EH (cell line): Measurements from ENCODE around the gene SIGLEC6.
"Not testable (repeated sequence)": the region's sequence is repeated elsewhere in the genome, so short reads cannot be mapped to it uniquely, and the experiment has no call there.

ENCODE experiments used
- DNase-seq: peaks from one replicate; pipeline ENCODE4 v3.0.0-alpha.2; 2015; ENCODE audit warnings: low read depth

SIGLEC6 gene

DNA sequence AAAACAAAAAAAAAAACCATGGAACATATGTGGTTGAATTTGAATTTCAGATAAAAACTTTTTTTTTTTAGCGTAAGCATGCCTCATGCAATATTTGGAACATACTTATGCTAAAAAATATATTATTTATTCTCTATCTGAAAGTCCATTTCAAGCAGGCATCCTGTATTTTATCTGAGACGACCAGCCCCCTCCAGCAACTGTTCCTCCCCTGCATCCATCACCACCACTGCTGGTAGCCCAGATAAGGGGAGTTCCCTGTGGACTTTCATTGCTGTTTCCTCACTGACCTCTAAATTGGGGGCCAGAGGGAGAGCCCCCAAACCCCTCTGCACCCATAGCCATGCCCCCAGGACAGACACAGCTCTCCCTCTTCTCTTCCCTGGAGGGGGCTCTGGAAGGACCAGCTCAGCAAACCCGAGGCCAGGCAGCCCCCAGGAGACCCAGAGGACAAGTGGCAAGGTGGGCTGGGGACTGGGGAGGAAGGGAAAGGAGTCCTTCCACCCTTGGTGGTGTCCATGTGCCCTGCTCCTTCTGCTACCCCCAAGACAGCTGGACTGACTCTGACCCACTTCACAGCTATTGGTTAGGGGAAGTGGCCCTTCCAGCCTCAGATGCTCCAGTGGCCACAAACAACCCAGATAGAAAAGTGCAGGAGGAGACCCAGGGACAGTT lies 23.3 kb downstream of the SIGLEC6 start:
- no peak for DNase-seq

DNA sequence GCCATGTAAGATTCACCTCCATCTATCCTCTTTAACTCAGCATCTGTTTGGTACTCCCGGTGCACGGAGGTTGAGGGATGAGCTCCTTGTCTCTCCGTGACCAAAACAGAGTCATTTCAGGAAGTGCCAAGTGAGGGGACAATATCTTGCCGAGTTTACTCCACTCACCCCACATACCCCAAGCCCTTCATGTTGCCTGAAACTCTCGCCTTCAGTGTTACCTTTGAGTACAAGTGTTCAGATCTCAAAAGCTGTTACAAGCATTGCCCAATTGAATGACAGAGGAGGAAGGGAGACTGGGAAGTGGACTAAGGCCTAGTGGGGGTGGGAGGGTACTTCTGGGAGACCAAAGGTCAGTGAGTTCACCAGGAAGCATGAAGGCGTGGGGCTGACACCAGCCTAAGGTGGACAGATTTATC lies 23.8 kb downstream of the SIGLEC6 start:
- no peak for DNase-seq

DNA sequence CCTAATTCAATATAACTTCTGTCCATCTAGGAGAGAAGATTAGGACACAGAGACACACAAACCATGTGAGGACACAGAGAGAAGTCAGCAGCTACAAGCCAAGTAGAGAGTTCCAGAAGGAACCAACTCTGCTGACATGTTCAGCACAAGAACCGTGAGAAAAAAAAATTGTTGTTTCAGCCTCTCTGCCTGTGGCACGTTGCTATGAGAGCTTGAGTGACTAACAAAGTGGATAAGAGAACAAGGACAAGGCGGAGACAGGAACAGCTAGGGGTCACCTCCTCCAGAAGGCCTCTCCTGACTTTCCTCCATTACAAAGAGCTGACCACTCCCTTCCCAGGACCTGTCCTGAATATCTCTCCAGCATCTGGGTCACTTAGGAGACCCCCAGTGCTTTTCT lies 24.3 kb downstream of the SIGLEC6 start:
- no peak for DNase-seq

DNA sequence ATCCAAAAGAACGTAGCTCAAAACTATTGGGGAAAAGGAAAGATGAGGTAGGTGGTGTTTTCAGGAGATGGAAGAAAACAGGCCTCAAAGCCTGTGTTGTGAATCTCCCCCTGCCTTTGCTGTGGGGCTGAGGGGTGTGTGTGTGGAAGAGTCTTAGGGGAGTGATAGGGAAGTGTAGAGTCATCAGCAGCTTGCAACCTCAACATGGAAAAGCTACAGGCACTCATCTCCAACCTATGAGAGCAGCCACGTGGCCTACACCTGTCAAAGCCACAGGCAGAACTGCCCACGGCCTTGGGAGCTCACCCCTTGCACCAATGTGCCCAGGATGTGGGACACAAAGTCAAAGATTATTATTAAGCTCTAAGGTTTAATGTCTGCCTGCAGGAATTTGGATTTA lies 25.6 kb downstream of the SIGLEC6 start:
- no peak for DNase-seq

DNA sequence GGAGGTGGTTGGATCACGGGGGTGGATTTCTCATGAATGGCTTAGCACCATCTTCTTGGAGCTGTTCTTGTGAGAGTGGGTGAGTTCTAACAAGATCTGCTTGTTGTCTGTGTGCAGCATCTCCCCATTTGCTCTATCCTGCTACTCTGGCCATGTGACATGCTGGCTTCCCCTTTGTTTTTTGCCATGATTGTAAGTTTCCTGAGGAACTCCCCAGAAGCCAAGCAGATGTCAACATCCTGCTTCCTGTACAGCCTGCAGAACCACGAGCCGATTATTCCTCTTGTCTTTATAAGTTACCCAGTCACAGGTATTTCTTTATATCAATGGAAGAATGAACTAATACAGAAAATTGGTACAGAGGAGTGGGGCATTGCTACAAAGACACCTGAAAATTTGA lies 27.6 kb downstream of the SIGLEC6 start:
- DNase-seq, result no peak

DNA sequence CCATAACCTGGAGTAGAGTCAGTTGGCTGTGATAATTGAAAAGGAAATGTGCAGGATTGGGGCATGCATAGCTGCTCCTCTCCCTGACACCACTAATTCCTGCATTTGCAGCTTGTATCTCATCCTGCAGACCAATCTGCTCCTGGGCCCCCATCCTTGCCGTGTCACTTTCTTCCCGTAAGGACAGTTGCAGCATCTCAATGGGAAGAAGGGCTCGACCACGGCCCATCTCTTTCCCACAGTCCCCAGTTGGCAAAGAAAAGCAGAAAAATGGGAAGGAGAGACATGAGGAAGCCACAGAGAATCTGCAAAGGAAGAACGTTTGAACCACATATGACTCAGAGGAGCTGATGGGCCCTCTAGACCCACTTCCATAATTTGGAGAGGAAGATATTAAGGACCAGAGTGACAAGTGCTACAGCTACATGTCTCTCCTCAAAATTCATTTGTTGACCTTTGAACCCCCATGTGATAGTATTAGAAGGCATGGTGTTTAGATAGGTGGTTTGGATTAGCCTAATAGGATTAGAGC lies 28.1 kb downstream of the SIGLEC6 start:
- DNase-seq, result no peak

DNA sequence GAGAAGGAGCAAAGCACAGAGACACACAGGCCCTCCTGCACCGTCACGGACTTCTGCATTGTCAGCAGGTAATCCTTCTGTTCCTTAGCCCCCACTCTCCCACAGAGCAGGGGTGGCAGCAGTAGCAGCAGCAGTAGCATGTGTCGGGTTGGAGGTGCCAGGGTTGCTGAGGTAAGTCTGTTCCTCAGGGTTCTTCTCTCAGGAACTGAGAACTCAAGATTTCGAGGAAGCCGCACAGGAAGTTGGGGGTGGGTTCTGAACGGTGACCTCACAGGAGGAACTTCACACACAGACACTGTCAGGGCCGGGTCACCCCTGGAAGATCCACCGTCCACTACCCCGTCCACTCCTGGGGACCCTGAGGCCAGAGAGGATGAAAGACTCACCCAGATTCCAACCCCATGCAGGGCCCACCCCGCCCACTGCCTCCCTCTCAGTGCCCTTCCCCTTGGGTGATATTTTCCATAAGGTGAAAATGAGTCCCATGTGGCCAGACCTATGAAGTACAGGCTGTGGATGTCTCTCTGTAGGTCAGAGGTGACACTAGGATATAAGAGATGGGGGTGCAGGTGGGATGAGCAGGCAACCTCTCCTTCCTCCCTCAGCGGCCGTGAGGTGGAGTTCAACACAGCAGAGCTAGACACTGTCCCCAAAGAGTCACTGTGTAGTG lies 29.7 kb downstream of the SIGLEC6 start, which contains the start of gene SIGLEC12:
TSS of gene SIGLEC12 (minus strand) at position 207 of the 670 bp plus-strand sequence. CDS start at position 140, 67 bp downstream.
- no peak for DNase-seq

DNA sequence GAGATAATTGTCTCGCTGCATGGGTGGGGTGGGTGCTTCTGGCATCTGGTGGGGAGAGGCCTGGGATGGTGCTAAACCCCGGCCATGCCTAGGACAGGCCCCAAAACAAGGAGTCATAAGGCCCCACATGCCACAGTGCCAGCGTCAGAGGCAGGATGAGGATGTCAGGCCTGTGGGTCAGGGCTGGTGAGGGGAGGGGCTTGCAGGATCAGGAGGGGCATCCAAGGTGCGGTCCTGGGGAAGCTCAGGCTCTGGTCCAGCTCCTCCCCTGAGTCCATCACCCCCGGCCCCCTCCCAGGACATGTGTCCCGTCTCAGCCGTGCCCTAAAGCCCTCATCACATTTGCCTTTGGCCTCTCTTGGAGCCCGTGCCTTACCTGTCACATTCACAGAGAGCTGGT lies 30.5 kb downstream of the SIGLEC6 start:
- not testable (repeated sequence) for DNase-seq

DNA sequence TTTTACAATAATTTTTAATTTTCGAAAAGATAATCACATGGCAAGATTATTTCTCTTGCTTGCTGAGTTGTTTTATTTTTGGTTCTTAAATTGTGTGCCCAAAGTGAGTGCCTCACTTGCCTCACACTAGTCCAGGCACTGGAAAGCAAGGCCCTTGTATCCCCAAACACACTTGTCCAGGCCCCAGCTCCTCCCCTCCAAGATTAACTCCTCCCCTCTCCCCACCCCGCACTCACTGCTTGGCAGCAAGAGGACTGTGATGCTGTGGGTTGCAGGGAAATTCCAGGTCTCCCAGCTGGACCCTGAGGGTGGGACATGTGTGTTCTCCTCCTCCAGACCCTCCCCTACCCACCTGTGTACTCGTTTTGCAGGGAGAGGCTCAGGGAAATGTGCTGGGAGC lies 33.8 kb downstream of the SIGLEC6 start:
- DNase-seq, result no peak

DNA sequence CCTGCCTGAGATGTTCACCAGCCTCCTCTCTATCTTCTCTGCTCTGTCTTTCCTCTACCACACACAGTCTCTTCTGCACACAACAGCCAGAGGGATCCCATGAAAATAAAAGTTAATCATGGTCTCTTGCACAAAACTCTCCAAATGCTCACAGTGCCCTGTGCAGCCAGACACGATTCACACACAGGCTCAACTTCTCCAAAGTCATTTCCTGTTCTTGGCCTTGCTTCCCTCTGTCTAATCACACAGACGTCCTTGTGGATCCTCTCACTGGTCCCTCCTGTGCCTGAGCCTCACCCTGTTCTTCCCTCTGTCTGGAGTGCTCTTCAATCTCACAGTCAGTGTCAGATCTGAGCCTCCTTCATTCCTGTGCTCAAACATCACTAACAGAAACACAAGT lies 37.7 kb downstream of the SIGLEC6 start:
- DNase-seq, result no peak

DNA sequence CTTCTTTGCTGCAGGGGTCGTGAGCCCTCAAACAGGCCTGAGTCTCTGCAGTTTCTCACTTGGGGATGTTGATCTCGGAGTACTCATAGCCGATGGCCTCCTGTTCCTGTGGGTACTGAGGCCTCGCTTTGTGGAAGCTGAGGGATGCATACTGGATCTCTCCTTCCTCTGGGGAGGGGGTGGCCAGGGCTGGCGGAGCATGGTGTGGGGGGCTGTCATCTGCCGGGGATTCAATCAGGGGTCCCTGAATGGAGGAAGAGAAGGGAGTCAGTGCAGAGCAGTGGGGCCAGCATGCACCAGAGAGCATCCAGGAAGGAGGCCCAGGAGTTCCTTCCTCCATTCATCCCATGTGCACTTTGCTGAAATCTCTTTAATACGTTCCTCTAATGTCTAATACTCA lies 39.9 kb downstream of the SIGLEC6 start:
- no peak for DNase-seq

DNA sequence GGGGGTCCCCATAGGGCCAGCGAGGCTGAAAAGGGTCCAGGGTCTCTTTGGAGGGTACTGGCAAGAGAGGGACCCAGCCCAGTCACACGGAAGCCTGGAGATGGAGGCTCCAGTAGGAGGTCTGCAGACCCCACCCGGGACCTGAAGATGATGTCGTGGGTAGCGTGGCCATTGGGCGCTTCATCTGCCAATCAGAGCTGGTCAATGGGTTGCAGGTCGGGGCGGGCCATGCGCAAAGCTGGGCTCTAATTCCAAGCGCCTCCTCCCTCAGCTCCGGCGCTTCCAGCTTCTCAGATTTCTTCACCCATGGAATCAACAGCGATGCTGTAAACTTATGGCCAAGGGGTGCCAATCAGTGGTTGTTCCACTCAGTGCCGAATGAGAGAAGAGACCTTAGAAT lies 40.8 kb downstream of the SIGLEC6 start:
- DNase-seq, result no peak

DNA sequence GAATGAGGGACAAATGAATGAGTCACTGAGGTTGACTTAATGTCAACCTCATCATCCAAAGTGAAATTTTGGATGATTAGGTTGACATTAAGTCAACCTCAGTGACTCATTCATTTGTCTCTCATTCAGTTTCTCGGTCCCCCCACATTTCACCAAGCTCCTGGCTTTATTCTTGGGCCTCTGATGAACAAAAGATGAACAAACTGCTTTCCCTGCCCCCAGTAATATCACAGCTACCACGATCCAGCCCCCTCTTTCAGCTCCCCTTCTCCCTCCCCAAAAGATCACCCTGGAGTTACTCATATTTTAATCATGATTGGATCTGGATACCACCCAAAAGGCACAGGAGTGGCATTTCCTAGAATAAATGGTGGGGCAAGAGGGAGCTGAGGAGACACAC lies 42.4 kb downstream of the SIGLEC6 start:
- no peak for DNase-seq

DNA sequence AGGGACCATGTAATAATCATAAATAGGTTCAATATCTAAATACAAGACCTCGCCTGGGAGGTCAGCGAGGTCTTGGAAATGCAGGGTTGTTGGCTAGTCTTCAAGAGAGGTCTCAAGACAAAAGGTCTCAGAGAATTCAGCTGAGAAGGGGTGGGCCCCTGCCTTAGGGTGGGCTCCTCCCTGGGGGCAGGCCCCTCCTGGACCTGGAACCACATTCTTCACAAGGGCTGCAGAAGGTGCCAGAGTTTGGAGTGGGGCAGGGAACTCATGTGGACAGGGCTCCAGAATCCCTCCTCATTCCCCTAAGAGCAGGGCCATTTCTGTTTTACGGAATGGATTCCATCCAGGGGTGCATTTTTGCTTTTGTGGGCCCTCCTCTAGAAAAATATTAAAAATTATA lies 43.0 kb downstream of the SIGLEC6 start:
- DNase-seq, result no peak

DNA sequence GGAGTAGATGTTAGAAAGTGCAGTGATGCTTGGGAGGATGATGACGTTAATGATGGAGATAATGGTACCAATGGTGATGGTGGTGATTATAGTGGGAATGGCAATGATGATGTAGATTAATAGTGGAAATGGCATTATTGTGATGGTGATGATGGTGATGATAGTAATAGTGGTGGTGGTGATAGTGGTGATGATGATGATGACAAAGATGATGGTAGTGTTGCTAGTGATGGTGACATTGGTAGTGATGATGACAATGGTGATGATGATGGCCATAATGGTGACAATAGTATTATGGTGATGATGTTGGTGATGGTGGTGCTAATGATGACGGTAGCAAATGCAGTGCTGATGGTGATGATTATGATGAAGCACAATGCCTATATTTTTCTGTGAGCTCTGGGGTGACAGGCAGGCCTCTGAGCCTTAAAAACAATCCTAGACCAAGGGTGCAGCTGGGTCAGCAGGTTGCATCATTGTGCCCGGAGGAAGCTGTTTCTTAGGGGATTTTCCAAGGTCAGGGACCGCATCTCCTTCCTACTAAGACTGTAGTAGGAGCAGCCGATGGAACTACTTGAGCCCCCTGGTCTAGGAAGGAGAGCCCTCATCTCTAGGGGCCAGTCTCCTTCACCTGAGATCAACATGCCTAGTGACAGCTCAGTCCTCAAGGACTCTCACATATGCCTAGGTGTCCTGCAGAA lies 45.4 kb downstream of the SIGLEC6 start:
- DNase-seq, result no peak

DNA sequence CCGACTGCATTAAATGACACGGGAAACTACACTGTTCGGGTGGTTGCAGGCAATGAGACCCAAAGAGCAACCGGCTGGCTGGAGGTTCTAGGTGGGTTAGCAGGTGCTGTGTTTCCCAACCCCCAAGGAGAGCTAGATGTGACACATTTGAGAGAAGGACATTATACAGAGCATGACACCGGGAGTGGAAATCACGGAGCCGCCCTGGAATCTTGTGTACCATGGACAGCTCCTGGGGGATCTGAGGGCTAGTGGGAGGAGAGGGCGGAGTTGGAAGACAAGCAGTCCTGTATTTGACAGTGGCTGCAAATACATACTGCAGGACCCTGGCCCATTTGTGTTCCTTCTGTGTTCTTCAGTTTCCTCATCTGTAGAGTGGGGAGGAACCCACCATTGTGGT lies 50.9 kb downstream of the SIGLEC6 start:
- no peak for DNase-seq

DNA sequence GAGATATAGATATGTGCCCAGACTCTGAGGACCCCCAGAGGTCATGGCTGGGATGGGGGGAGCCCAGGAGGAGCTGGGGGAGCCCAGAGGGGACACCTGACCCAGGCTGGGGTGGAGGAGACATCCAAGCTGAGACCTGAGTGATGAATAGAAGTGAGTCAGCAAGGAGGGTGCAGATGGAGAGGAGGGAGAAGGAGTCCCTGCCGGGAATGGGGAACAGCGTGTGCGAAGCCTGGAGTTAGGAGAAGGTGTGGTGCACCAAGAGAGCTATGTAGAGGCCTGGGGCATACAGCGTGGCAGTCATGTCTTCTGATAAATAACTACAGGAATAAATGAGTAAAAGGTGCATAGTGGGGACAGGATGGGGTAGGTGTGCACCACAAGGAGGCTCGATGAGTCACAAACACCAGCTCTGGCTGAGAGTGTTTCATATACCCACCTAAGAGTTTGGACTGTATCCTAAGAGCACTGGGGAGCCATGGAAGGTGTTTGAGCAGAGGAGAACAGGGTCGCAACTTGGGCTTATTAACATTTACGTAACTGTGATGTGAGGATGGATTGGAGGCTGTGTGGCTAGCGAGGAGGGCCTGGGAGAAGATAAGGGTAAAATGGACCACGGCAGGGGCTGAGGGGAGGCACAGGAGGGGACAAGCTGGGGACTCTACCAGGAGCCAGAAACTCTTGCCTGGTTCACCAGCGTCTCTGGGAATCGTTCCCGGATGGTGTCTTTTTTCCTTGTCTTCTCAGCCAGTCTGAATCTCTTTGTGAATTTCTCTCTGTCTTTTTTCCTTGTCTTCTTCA lies 51.7 kb downstream of the SIGLEC6 start:
- no peak for DNase-seq

DNA sequence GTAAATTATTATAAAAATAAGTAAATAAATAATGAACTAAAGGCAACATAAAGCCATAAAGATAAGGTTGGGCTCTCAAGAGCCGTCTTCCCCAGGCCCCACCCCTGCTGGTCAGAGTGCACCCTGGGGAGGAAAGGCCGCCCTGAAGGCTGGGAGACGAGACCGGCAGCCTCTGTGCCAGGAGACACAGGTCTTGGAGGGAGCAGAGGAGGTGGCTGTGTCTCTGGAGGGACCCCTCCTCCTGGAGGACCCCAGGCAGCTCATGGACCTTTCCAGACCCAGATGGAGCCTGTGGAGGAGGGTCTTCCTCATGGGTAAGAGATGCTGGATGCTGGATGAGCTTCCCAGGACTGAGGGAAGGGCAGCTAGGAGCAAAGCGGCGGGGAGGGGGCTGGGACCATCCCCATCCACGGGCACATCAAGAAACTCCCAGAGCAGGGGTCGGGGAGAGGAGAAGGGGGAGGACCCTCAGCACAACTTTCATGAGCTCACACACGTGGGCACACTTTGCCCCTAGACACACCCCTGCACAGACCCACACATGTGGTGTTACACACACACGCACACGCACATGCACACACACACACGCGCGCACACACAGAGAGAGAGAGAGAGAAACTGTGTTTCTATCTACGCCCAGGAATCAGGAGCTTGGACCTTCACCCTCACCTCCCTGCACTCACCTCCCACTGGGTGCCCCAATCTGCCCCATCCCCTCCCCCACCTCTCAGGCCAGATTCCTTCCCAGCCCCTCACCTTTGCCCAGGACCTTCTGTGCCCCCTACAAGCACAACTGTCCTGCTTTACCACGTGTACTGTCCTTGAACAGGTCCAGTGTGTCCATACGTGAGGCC lies 52.9 kb downstream of the SIGLEC6 start, which contains the start of gene CEACAM18:
TSS of gene CEACAM18 (plus strand) at position 159 of the 854 bp plus-strand sequence.
- DNase-seq, result no peak

DNA sequence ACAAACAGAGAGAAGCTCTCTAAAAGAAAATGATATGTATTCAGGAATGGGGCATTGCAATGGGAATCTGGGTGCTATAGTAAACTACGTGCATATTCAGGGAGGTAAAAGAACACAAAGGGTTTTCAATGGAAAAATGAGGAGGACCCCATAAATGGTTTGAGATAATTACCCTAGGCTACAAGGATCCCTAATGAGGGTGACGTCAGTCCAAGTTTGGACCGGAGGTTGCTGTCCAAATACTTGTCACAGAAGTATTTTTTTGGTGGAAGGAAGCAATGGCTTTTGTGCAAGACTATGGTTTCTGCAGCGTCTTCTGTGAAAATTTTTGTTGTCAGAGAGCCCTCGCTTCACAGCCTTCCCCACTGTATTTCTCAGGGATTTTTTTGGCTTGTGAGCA lies 54.1 kb downstream of the SIGLEC6 start:
- DNase-seq, result no peak

DNA sequence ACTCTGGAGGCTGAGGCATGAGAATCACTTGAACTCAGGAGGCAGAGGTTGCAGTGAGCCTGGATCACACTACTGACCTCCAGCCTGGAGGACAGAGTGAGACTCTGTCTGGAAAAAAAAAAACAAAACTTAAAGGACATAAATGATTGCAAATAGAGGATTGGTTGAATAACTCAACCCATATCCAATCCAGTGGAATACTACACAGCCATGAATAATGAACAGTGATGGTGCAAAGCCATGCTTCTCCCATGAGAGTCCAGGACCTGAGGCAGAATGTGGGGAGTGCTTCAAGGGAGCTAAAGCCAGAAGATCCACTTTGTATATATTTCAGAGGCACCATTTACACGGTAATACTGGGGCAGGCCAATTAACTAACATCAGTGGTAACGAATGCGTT lies 55.3 kb downstream of the SIGLEC6 start:
- no peak for DNase-seq
